Activated CD8-positive, alpha-beta memory T cell treated with anti-CD3 and anti-CD28 coated beads, Interleukin-2, amount 10 ng/mL, durations not matched to agents 7 days and 5 days (primary cell): ENCODE results near the gene WIF1. TPM values are rescaled to one million over a fixed set of nuclear protein-coding genes. Genes with fewer than 3 reads are reported as not detected.

Experiments used
- ATAC-seq: fragments of 150-1000 bp; cut with Tn5 transposase; one replicate; pipeline ENCODE4 v1.10.0; 2021; ENCODE audit warnings: moderate library complexity
- CTCF ChIA-PET: fragments of 350-600 bp; sonication (Branson Sonifier 250); formaldehyde crosslinking; loops from one replicate; lab custom pipeline; 2021; ENCODE audit warnings: antibody characterized with exemption; lab: Charles Lee
- DNase-seq: peaks from one replicate; pipeline ENCODE4 v3.0.0-alpha.2; 2020
- H3K27ac Mint-ChIP-seq: one replicate; pipeline ENCODE4 v1.8.0; 2021; ENCODE audit warnings: mild to moderate bottlenecking, mixed read lengths
- H3K27me3 Mint-ChIP-seq: one replicate; pipeline ENCODE4 v1.8.0; 2021; ENCODE audit warnings: mixed read lengths
- H3K36me3 Mint-ChIP-seq: one replicate; pipeline ENCODE4 v1.8.0; 2021; ENCODE audit warnings: mild to moderate bottlenecking, mixed read lengths
- H3K4me1 Mint-ChIP-seq: one replicate; pipeline ENCODE4 v1.8.0; 2021; ENCODE audit warnings: mixed read lengths
- H3K4me3 Mint-ChIP-seq: one replicate; pipeline ENCODE4 v1.8.0; 2021; ENCODE audit warnings: mild to moderate bottlenecking, moderate library complexity, mixed read lengths
- H3K9me3 Mint-ChIP-seq: one replicate; pipeline ENCODE4 v1.8.0; 2022; ENCODE audit warnings: low read depth, mixed read lengths
- total RNA-seq, 2 experiments: library from RNA; stranded (reverse); gene quantifications; one replicate each; pipeline ENCODE4 v1.2.3, GENCODE V29; 2021

WIF1 gene
- total RNA-seq, 2 experiments from 2014 or later: not detected

- no peaks in the 10 kb centered on the region for H3K4me1 Mint-ChIP-seq
- DNase-seq (no peak), ATAC-seq (no peak)
- H3K4me3 Mint-ChIP-seq: no peak overlapping the region
- peaks cover 2% of the 10 kb centered on the region for H3K9me3 Mint-ChIP-seq
- H3K27me3 Mint-ChIP-seq: peaks cover 5% of the 10 kb centered on the region
- CTCF ChIA-PET: no interaction called here
- no peak overlapping the region for H3K27ac Mint-ChIP-seq
- H3K36me3 Mint-ChIP-seq: no peaks in the 10 kb centered on the region
Measured at GRCh38 chr12:65004270-65004669, 116.8 kb downstream of the WIF1 start.

Other genes with a start within 250 kb of the WIF1 start
- 10 to 100 TPM; 28.2 to 37.3 TPM for gene LEMD3, start 48.3 kb upstream of the WIF1 start, total RNA-seq
- not detected for gene MSRB3, start 157.4 kb upstream of the WIF1 start, total RNA-seq